ENCODE results near the gene ANTKMT. TPM values are rescaled to one million over a fixed set of nuclear protein-coding genes. Genes with fewer than 3 reads are reported as not detected.
"Not testable (repeated sequence)": the region's sequence is repeated elsewhere in the genome, so short reads cannot be mapped to it uniquely, and the experiment has no call there.

Gene ANTKMT
- total RNA-seq, 2 experiments from 2014 or later: 37.3 to 40.1 TPM

DNA sequence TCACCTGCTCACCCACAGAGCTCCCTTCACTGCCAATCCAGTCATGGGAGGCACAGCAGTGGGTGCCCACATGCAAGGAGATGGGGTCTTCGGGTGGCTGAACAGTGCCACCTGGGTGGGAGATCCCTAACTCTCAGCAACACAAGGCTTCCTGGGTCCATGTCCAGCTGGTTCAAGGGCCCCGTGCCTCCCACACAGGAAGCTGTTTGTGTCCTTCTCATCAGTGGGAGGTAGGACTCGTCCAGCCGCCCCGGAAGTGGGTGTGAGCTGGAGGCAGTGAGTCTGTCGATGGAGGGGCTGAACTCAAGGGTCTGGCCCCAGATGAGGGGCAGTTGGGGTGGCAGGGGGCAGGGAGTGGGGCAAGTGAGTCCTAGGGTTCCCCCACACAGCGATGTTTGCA, 16.9 kb upstream of the ANTKMT start:
- Mint-ChIP-seq H3K4me3 (no peak overlapping the region), H3K27me3 (peaks cover 63% of the 10 kb centered on the region), H3K4me1 (peaks cover 4% of the 10 kb centered on the region), H3K27ac (no peak overlapping the region), H3K36me3 (no peaks in the 10 kb centered on the region), H3K9me3 (no peaks in the 10 kb centered on the region)
- DNase-seq: no peak

DNA sequence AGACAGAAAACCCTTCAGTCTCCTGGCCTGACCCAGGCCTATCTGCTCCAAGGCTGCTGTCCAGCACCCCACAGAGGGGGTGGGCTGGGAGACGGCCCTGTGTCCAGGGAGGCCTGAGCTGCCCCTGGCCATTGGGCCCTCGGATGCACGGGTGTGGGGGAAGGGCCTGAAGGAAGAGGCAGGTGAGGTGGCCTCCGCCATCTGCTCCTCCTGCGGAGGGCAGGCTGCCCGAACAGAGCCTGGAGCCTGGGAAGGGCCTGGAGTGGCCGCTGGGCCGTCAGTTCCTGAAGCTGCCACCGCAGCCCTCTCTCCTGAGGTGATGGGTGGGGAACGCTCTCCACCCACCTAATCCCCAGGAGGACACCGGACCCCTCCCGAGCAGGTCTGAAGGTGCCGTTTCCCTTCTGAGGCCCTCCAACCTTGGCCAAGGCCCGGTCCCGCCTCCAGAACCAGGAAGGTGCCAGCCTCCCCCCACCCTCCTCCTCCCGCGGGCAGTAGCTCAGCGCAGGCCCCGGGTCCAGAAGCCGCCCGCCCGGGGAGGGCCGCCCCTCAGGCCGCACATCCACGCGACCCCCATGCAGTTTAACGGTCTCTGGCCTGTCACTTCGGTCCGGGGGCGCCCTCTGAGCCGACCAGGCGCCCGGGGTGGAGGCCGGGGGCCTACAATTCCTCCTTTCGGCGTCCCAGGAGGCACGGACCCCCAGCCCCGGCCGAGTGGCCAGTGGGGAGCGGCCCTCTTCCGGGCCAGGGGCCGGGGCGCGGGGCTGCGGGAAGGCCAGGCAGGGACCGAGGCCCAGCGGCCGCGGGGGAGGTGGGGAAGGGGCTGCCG, 16.2 kb upstream of the ANTKMT start:
- Mint-ChIP-seq H3K27ac (no peak overlapping the region), H3K4me3 (no peak overlapping the region), H3K4me1 (peaks cover 2% of the 10 kb centered on the region), H3K27me3 (peaks cover 70% of the 10 kb centered on the region), H3K9me3 (no peaks in the 10 kb centered on the region), H3K36me3 (no peaks in the 10 kb centered on the region)
- no peak for DNase-seq

DNA sequence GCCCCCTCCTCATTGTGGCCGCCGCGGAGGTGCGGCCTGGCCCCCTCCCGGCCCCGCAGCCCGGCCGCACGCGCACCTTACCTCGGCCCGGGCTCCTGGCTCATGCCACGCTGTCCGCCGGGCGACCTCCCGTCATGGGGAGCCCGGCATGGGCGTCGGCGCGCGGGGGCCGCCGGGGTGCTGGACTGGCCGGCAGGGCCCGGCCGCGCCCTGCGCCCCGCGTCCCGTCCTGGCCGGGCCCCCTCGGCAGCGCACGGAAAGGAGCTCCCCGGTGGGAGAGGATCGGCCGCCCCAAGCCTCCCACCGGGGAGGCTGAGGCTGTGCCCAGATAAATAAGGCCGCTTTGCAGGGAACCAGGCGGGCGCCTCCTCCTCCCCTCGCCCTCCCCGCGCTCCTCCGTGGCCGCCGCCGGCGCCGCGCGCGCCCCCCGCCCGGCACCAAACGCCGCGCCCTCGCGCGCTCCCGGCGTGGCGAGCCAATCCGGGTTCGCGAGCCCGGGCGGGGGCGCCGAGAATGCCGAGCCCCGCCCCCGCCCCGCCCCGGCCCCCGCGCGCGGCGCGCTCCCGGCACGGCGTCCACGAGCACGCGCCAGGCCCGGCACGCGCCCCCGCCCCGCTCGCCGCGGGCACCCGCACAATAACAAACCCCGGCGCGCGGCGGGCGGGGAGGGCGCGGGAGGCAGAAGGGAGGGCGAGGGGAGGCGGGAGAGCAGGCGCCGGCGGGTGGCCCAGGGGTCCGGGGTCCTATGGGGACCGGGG, 15.3 kb upstream of the ANTKMT start, which contains the start of gene FBXL16:
FBXL16 (minus strand) TSS at position 371 of the 758 bp plus-strand sequence. CDS start 8,396 bp downstream, outside the sequence.
- H3K4me1 Mint-ChIP-seq: peaks cover 2% of the 10 kb centered on the region
- no peaks in the 10 kb centered on the region for H3K36me3 Mint-ChIP-seq
- H3K4me3 Mint-ChIP-seq: no peak within 1 kb of the TSS
- H3K27me3 Mint-ChIP-seq: peaks cover 78% of the 10 kb centered on the region
- H3K9me3 Mint-ChIP-seq: no peaks in the 10 kb centered on the region
- no peak within 1 kb of the TSS for H3K27ac Mint-ChIP-seq
- DNase-seq: no peak

DNA sequence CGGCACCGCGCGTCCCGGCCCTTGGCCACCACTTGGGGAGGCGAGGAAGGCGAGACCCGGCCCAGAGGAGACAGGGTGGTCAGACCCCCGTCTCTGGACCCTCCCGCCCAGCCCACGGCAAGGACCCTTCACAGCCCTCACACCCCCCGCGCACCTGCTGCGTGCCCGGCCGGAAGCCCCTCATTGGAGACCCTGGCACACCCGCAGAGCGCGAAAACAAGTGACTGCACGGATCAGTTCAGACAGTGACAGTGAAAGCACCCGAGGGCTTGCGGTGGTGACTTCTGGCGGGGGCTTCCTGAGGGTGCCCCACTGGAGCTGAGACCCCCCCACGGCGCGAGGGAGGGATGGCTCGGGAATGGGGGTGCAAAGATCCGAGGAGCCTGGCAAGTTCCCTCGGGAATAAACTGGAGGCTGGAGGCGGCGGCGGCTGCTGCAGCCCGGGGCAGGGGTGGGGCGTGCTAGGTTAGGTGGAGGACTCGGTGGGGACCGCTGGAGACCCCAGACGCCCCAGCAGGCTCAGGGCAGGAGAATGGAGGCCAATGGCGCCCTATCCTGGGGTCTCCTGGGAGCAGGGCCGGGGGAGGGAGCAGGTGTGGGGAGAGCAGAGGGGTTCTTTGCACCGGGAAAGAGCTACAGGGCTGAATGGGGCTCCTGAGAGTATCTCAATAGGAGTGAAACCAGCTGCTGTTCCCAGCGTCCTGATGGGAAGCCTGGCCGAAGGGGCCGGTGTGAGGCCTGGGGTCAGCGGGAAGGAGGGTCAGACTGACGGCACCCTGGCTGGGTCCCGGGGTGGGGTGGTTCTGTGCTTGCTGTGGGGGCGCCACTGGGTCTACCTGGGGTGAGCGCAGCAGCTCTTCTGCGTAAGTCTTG, 14.5 kb upstream of the ANTKMT start:
- H3K9me3 Mint-ChIP-seq: no peaks in the 10 kb centered on the region
- H3K27me3 Mint-ChIP-seq: peaks cover 80% of the 10 kb centered on the region
- no peaks in the 10 kb centered on the region for H3K36me3 Mint-ChIP-seq
- DNase-seq: no peak
- peaks cover 2% of the 10 kb centered on the region for H3K4me1 Mint-ChIP-seq
- H3K4me3 Mint-ChIP-seq: no peak overlapping the region
- H3K27ac Mint-ChIP-seq: no peak overlapping the region

DNA sequence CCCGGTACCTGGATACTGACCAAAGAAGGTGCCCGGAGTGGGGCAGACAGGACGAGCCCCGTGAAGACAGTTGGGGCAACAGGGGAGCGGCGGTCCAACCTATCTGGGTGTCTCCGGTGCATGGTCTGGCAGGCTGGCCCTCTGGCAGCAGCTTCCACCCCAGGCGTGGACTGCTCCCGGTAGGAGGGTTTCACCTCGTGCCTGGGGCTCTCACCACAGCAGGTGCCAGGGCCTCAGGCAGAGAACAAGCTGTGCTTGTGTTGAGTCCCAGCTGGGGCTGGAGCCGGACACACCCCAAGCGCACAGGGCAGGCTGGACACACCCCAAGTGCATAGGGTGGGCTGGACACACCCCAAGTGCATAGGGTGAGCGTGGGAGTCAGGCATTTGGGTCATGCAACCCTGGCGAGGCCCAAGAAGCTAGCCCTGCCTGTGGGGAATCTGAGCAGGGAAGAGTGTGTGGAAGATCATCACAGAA, 13.8 kb upstream of the ANTKMT start:
- peaks cover 73% of the 10 kb centered on the region for H3K27me3 Mint-ChIP-seq

DNA sequence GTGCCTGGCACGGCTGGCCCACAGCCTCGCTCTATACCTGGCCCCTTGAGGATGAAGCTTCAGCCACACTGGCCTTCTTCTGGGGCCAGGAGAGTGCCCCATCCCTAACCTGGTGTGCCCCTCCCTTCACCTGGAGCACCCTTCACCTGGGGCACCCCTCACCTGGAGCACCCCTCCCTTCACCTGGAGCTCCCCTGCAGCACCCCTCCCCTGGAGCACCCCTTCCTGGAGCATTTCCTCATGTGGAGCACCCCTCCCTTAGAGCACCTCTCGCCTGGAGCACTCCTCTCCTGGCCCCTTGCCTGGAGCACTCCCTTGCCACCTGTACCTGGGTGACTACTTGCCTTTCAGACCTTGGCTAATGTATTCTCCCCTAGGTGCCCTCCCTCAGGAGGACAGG, 12.9 kb upstream of the ANTKMT start:
- DNase-seq: no peak

More for the DNA sequence above, 13.8 kb upstream of the ANTKMT start:
- H3K4me1 Mint-ChIP-seq: peaks cover 2% of the 10 kb centered on the region
- H3K9me3 Mint-ChIP-seq: no peaks in the 10 kb centered on the region
- no peak overlapping the region for H3K4me3 Mint-ChIP-seq
- DNase-seq: no peak
- H3K36me3 Mint-ChIP-seq: no peaks in the 10 kb centered on the region
- no peak overlapping the region for H3K27ac Mint-ChIP-seq

DNA sequence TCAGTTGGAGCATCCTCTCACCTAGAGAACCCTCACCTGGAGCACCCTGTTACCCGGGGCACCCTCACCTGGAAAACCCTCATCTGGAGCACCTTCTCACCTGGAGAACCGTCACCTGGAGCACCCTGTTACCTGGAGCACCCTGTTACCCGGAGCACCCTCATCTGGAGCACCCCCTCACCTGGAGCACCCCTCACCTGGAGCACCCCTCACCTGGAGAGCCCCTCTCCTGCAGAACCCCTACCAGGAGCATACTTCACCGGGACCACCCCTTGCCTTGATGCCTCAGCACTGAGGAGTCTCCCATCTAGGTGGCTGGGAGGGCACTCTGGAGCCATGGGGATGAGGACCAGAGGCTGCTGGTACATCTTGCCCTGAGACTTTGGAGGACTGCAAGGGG, 12.0 kb upstream of the ANTKMT start:
- no peak overlapping the region for H3K27ac Mint-ChIP-seq

More for the DNA sequence above, 12.9 kb upstream of the ANTKMT start:
- Mint-ChIP-seq H3K27me3 (peaks cover 70% of the 10 kb centered on the region), H3K9me3 (no peaks in the 10 kb centered on the region), H3K4me3 (no peak overlapping the region), H3K36me3 (no peaks in the 10 kb centered on the region), H3K4me1 (peaks cover 2% of the 10 kb centered on the region), H3K27ac (no peak overlapping the region)

DNA sequence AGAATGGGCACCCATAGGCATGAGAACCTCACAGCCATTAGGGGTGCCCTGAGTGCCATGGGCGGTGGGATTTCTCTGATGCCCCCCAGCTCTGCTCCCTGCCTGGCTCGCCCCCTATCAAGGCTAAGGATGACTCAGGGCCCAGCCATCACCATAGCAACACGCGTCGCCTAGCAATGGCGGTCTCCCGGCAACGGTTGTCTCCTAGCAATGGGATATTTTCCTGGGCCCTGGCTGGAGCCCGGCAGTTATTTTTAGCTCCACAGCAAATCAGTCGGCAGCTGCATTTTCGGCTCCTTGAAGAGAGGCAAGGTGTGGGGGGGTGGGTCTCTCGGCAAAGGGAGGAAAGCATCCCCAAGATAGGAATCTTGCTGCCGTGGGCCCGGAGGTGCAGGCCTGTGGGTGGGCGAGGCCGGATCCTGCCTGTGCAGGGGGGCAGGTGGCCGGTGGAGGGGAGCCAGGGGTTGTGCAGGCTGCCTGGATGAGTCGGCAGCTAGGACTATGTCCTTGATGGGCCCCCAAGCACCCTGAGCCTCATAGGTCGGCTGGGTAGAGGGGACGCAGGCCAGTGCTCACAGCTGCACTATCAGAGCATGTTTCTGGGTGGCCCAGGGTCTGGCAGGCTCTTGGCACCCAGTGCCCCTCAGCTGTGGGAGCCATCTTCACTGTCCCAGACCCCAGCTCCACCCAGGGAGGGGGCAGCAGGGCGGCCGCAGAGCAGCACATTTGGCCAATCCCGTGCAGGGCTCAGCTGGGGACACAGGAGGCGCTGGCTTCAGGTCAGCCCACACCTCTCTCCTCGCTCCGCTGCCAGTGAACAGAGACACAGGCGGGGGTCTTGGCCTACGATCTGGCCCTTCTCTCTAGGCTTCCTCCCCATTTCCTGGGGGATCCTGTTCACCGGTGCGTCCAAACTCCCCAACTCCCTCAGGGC, 11.1 kb upstream of the ANTKMT start:
- Mint-ChIP-seq H3K27ac (no peak overlapping the region), H3K4me3 (no peak overlapping the region), H3K4me1 (peaks cover 5% of the 10 kb centered on the region), H3K27me3 (peaks cover 62% of the 10 kb centered on the region), H3K36me3 (no peaks in the 10 kb centered on the region), H3K9me3 (no peaks in the 10 kb centered on the region)
- DNase-seq: no peak

More for the DNA sequence above, 12.0 kb upstream of the ANTKMT start:
- H3K36me3 Mint-ChIP-seq: no peaks in the 10 kb centered on the region
- H3K4me1 Mint-ChIP-seq: peaks cover 2% of the 10 kb centered on the region
- DNase-seq: no peak
- H3K4me3 Mint-ChIP-seq: no peak overlapping the region
- peaks cover 66% of the 10 kb centered on the region for H3K27me3 Mint-ChIP-seq
- no peaks in the 10 kb centered on the region for H3K9me3 Mint-ChIP-seq

DNA sequence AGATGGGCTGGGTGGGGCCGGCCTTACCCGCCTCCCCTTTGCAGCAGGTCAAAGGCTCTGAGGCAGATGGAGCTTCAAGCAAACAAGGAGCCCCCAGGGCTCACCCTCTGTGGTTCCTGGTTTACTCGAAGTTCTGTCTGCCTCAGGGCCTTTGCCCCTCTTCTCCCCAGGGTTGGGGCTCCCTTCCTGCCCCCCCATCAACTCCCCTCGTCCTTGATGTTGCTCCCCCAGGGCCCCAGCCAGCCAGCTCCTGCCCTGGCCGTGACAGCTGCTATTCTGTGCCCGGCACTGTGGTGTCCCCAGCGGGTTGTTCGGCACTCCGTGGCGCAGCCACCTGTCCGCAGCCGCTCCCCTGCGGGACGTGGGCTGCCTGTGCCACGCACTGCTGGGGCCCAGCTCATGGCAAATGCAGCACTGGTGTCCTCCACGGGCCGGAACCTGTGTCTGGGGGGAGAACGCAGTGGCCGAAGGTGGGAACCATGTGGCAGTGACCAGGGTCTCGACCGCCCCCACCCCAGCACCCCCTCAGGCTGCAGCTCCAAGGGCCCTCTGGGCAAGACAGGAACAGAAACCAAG, 10.4 kb upstream of the ANTKMT start:
- H3K27me3 Mint-ChIP-seq: peaks cover 62% of the 10 kb centered on the region
- no peak for DNase-seq
- H3K27ac Mint-ChIP-seq: no peak overlapping the region
- no peak overlapping the region for H3K4me3 Mint-ChIP-seq
- H3K36me3 Mint-ChIP-seq: no peaks in the 10 kb centered on the region
- H3K9me3 Mint-ChIP-seq: no peaks in the 10 kb centered on the region
- H3K4me1 Mint-ChIP-seq: peaks cover 5% of the 10 kb centered on the region

DNA sequence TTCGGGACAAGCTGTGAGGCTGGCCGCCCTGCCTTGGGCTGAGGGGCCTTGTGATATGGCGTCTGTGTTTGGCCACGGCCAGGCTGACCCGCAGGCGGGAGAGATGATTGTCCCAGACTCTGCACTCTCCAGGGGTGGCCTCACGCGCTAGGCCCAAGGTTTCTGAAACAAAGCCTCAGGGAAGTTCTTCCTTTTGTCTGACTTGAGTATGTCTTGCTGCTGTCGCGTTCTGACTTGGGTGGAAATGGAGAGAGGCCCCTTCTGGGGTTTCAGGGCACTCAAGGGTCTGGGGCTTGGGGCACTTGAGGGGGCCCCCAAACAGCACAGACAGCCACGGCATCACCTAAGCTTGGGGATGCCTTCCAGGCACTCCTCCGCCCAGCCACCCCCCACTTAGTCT, 9.9 kb upstream of the ANTKMT start:
- Mint-ChIP-seq H3K9me3 (no peaks in the 10 kb centered on the region), H3K4me1 (peaks cover 5% of the 10 kb centered on the region), H3K4me3 (no peak overlapping the region), H3K27ac (no peak overlapping the region), H3K27me3 (peaks cover 62% of the 10 kb centered on the region), H3K36me3 (no peaks in the 10 kb centered on the region)
- DNase-seq: no peak

DNA sequence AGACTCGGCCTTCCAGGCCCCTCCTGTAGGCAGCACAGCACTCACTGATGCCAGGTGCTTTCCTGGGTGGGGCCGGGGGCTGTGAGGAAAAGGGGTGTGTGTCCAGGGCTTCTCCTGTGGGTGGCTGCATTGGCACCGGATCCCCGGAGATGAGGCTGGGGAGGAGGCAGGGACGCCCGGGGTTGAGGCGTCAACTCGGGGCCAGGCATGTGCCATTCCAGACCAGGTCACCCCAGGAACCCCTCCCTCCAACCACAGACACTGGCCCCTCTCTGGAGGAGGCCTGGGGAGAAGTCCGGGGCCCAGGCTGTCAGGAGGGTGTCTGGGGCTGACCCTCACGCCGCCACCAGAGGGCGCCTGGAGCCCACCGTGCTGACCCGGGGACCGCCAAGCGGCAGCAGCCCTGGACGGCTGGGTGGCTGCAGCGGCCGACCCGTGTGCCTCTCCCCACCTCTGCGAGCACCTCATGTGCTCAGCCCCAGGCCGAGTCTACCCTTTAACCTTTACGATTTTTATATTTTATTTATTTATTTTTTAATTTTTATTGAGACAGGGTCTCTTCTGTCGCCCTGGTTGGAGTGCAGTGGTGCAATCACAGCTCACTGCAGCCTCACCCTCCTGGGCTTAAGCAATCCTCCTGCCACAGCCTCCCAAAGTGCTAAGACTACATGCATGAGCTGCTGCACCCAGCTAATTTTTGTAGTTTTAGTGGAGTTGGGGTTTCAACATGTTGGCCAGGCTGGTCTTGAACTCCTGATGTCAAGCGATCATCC, 9.2 kb upstream of the ANTKMT start:
- H3K27ac Mint-ChIP-seq: no peak overlapping the region
- H3K4me1 Mint-ChIP-seq: peaks cover 3% of the 10 kb centered on the region
- no peaks in the 10 kb centered on the region for H3K9me3 Mint-ChIP-seq
- H3K36me3 Mint-ChIP-seq: no peaks in the 10 kb centered on the region
- peaks cover 55% of the 10 kb centered on the region for H3K27me3 Mint-ChIP-seq
- peak; percentile 84 for DNase-seq
- no peak overlapping the region for H3K4me3 Mint-ChIP-seq

DNA sequence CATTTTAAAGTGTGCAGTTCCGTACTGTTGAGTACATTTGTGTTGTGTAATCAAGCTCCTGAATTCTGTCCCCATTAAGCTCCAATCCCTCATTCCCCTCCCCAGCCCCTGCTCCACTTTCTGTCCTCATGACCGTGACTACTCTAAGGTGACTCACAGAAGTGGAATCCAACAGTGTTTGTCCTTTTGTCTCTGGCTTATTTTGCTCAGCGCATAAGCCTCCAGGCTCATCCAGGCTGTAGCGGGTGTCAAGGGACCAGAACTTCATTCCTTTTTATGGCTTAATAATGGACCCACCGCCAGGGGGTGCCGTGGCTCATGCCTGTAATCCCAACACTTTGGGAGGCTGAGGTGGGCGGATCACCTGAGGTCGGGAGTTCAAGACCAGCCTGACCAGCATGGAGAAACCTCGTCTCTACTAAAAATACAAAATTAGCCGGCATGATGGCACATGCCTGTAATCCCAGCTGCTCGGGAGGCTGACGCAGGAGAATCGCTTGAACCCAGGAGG, 8.2 kb upstream of the ANTKMT start:
- H3K9me3 Mint-ChIP-seq: not testable (repeated sequence)
- peak; percentile 62 for DNase-seq

DNA sequence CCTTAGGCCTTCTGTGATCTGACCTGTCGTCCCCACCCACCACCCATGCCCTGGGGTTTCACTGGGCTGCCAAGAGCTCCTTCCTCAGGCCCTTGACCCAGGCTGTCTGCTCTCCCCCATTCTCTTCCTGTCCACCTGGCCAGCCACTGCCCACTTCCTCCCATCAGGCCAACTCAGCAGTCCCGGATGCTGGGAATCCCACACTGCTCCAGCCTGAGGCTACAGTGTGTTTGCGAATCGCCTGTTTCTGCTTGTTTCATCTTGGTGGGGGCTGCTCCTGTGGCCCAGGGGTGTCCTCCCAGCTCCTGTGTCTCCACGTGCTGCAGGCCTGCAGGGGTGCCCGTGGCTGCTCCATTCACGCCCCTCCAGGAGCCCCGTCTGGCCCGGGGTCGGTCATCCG, 6.9 kb upstream of the ANTKMT start:
- H3K27me3 Mint-ChIP-seq: peaks cover 32% of the 10 kb centered on the region
- no peak overlapping the region for H3K27ac Mint-ChIP-seq
- H3K4me3 Mint-ChIP-seq: no peak overlapping the region
- peaks cover 11% of the 10 kb centered on the region for H3K4me1 Mint-ChIP-seq
- no peaks in the 10 kb centered on the region for H3K9me3 Mint-ChIP-seq
- no peak for DNase-seq
- no peaks in the 10 kb centered on the region for H3K36me3 Mint-ChIP-seq

More for the DNA sequence above, 8.2 kb upstream of the ANTKMT start:
- not testable (repeated sequence) for H3K4me1 Mint-ChIP-seq, H3K27ac Mint-ChIP-seq, H3K36me3 Mint-ChIP-seq, H3K4me3 Mint-ChIP-seq
- peaks cover 44% of the 10 kb centered on the region for H3K27me3 Mint-ChIP-seq
